Fibroblast of the aortic adventitia (primary cell): ENCODE data around the gene BTN3A1. TPM values are rescaled to one million over a fixed set of nuclear protein-coding genes. Genes with fewer than 3 reads are reported as not detected.

Experiments
- DNase-seq: peaks from one replicate; pipeline ENCODE4 v3.0.0-alpha.2; 2010; ENCODE audit warnings: low read depth
- H3K4me3 ChIP-seq: 2 replicates; pipeline ENCODE4 v1.5.1; 2011; ENCODE audit warnings: low read depth, mild to moderate bottlenecking, control low read depth, low read length, moderate library complexity
- CTCF ChIP-seq: IDR thresholded peaks from 2 replicates; pipeline ENCODE4 v1.5.1; 2011; ENCODE audit warnings: mild to moderate bottlenecking, low read length, control low read depth, inconsistent platforms; ENCODE audit not compliant: insufficient read depth
- total RNA-seq: library from RNA; depleted of rRNA; stranded (reverse); fragments of >200 nt; gene quantifications from 2 replicates; pipeline ENCODE4 v1.2.3, GENCODE V29; 2012; ENCODE audit warnings: low replicate concordance

The BTN3A1 gene
- total RNA-seq, 1 donor, result 24.0 TPM

GRCh38 chr6:26398555-26398954, 3.5 kb upstream of the BTN3A1 start:
- no peak for TF ChIP-seq CTCF
- no peak overlapping the region for H3K4me3 ChIP-seq
- DNase-seq, result no peak

GRCh38 chr6:26400626-26401025, 1.4 kb upstream of the BTN3A1 start:
- TF ChIP-seq CTCF, result no peak
- DNase-seq, result no peak
- no peak overlapping the region for H3K4me3 ChIP-seq

GRCh38 chr6:26401389-26401986, 587 bp upstream of the BTN3A1 start:
- H3K4me3 ChIP-seq, result peak overlapping the region; percentile 27
- DNase-seq, result no peak
- no peak for TF ChIP-seq CTCF

GRCh38 chr6:26403893-26404292, 1.8 kb downstream of the BTN3A1 start:
- H3K4me3 ChIP-seq, result no peak overlapping the region
- peak; percentile 11 for TF ChIP-seq CTCF
- no peak for DNase-seq

- DNase-seq, result no peak
- no peak for TF ChIP-seq CTCF
- no peak overlapping the region for H3K4me3 ChIP-seq
Measured at GRCh38 chr6:26404546-26404945, 2.5 kb downstream of the BTN3A1 start.

GRCh38 chr6:26408828-26409730, 7.0 kb downstream of the BTN3A1 start:
- TF ChIP-seq CTCF, result no peak
- DNase-seq, result no peak
- no peak overlapping the region for H3K4me3 ChIP-seq
